ENCODE results near the gene DAPK1.

The DAPK1 gene

GRCh38 chr9:87549791-87550190 is 52.1 kb downstream of the DAPK1 start:
- Histone ChIP-seq H3K4me3 (ENCODE audit: low read length) (no peak overlapping the region), H3K27me3 (ENCODE audit: control insufficient read depth, insufficient read depth, low read length) (no peaks in the 10 kb centered on the region), H3K9ac (ENCODE audit: low read length) (no peak overlapping the region), H3K36me3 (ENCODE audit: control insufficient read depth, low read depth, low read length) (no peaks in the 10 kb centered on the region), H3K9me3 (ENCODE audit: control insufficient read depth, low read depth, low read length) (no peaks in the 10 kb centered on the region), H3K27ac (ENCODE audit: low read length) (no peak overlapping the region), H3K4me1 (ENCODE audit: control insufficient read depth, low read depth, low read length) (no peaks in the 10 kb centered on the region)

GRCh38 chr9:87550253-87550954 is 52.7 kb downstream of the DAPK1 start:
- Histone ChIP-seq H3K27me3 (ENCODE audit: control insufficient read depth, insufficient read depth, low read length) (no peaks in the 10 kb centered on the region), H3K36me3 (ENCODE audit: control insufficient read depth, low read depth, low read length) (no peaks in the 10 kb centered on the region), H3K9ac (ENCODE audit: low read length) (no peak overlapping the region), H3K27ac (ENCODE audit: low read length) (no peak overlapping the region), H3K4me3 (ENCODE audit: low read length) (no peak overlapping the region), H3K4me1 (ENCODE audit: control insufficient read depth, low read depth, low read length) (no peaks in the 10 kb centered on the region), H3K9me3 (ENCODE audit: control insufficient read depth, low read depth, low read length) (no peaks in the 10 kb centered on the region)

- Histone ChIP-seq H3K27ac (ENCODE audit: low read length) (no peak overlapping the region), H3K9me3 (ENCODE audit: control insufficient read depth, low read depth, low read length) (no peaks in the 10 kb centered on the region), H3K4me1 (ENCODE audit: control insufficient read depth, low read depth, low read length) (no peaks in the 10 kb centered on the region), H3K36me3 (ENCODE audit: control insufficient read depth, low read depth, low read length) (no peaks in the 10 kb centered on the region), H3K27me3 (ENCODE audit: control insufficient read depth, insufficient read depth, low read length) (no peaks in the 10 kb centered on the region), H3K9ac (ENCODE audit: low read length) (no peak overlapping the region), H3K4me3 (ENCODE audit: low read length) (no peak overlapping the region)
These were observed 54.1 kb downstream of the DAPK1 start for GRCh38 chr9:87551772-87552217.

- H3K4me1 ChIP-seq (ENCODE audit: control insufficient read depth, low read depth, low read length): no peaks in the 10 kb centered on the region
- no peaks in the 10 kb centered on the region for H3K9me3 ChIP-seq (ENCODE audit: control insufficient read depth, low read depth, low read length)
- H3K4me3 ChIP-seq (ENCODE audit: low read length): no peak overlapping the region
- H3K9ac ChIP-seq (ENCODE audit: low read length): no peak overlapping the region
- H3K36me3 ChIP-seq (ENCODE audit: control insufficient read depth, low read depth, low read length): no peaks in the 10 kb centered on the region
- H3K27me3 ChIP-seq (ENCODE audit: control insufficient read depth, insufficient read depth, low read length): no peaks in the 10 kb centered on the region
- H3K27ac ChIP-seq (ENCODE audit: low read length): no peak overlapping the region
These were observed 56.7 kb downstream of the DAPK1 start for GRCh38 chr9:87554171-87554910.

- no peak overlapping the region for H3K9ac ChIP-seq (ENCODE audit: low read length)
- H3K27ac ChIP-seq (ENCODE audit: low read length): no peak overlapping the region
- no peaks in the 10 kb centered on the region for H3K36me3 ChIP-seq (ENCODE audit: control insufficient read depth, low read depth, low read length)
These were observed 57.3 kb downstream of the DAPK1 start for GRCh38 chr9:87554976-87555375.

GRCh38 chr9:87556039-87556438 is 58.4 kb downstream of the DAPK1 start:
- no peak overlapping the region for H3K4me3 ChIP-seq (ENCODE audit: low read length)
- no peak overlapping the region for H3K27ac ChIP-seq (ENCODE audit: low read length)
- no peaks in the 10 kb centered on the region for H3K9me3 ChIP-seq (ENCODE audit: control insufficient read depth, low read depth, low read length)
- H3K4me1 ChIP-seq (ENCODE audit: control insufficient read depth, low read depth, low read length): no peaks in the 10 kb centered on the region
- H3K9ac ChIP-seq (ENCODE audit: low read length): no peak overlapping the region
- no peaks in the 10 kb centered on the region for H3K36me3 ChIP-seq (ENCODE audit: control insufficient read depth, low read depth, low read length)
- H3K27me3 ChIP-seq (ENCODE audit: control insufficient read depth, insufficient read depth, low read length): no peaks in the 10 kb centered on the region

More at GRCh38 chr9:87554976-87555375, 57.3 kb downstream of the DAPK1 start:
- Histone ChIP-seq H3K27me3 (ENCODE audit: control insufficient read depth, insufficient read depth, low read length) (no peaks in the 10 kb centered on the region), H3K9me3 (ENCODE audit: control insufficient read depth, low read depth, low read length) (no peaks in the 10 kb centered on the region), H3K4me1 (ENCODE audit: control insufficient read depth, low read depth, low read length) (no peaks in the 10 kb centered on the region), H3K4me3 (ENCODE audit: low read length) (no peak overlapping the region)

- no peaks in the 10 kb centered on the region for H3K27me3 ChIP-seq (ENCODE audit: control insufficient read depth, insufficient read depth, low read length)
- no peaks in the 10 kb centered on the region for H3K4me1 ChIP-seq (ENCODE audit: control insufficient read depth, low read depth, low read length)
- H3K27ac ChIP-seq (ENCODE audit: low read length): no peak overlapping the region
- H3K4me3 ChIP-seq (ENCODE audit: low read length): no peak overlapping the region
- no peaks in the 10 kb centered on the region for H3K9me3 ChIP-seq (ENCODE audit: control insufficient read depth, low read depth, low read length)
- no peaks in the 10 kb centered on the region for H3K36me3 ChIP-seq (ENCODE audit: control insufficient read depth, low read depth, low read length)
- H3K9ac ChIP-seq (ENCODE audit: low read length): no peak overlapping the region
These were observed 59.2 kb downstream of the DAPK1 start for GRCh38 chr9:87556821-87557220.

- no peaks in the 10 kb centered on the region for H3K36me3 ChIP-seq (ENCODE audit: control insufficient read depth, low read depth, low read length)
These were observed 60.3 kb downstream of the DAPK1 start for GRCh38 chr9:87557996-87558395.

GRCh38 chr9:87558606-87559190 is 61.0 kb downstream of the DAPK1 start:
- no peaks in the 10 kb centered on the region for H3K36me3 ChIP-seq (ENCODE audit: control insufficient read depth, low read depth, low read length)
- no peaks in the 10 kb centered on the region for H3K4me1 ChIP-seq (ENCODE audit: control insufficient read depth, low read depth, low read length)
- no peak overlapping the region for H3K9ac ChIP-seq (ENCODE audit: low read length)
- no peak overlapping the region for H3K27ac ChIP-seq (ENCODE audit: low read length)
- H3K9me3 ChIP-seq (ENCODE audit: control insufficient read depth, low read depth, low read length): no peaks in the 10 kb centered on the region
- no peaks in the 10 kb centered on the region for H3K27me3 ChIP-seq (ENCODE audit: control insufficient read depth, insufficient read depth, low read length)
- H3K4me3 ChIP-seq (ENCODE audit: low read length): no peak overlapping the region

More at GRCh38 chr9:87557996-87558395, 60.3 kb downstream of the DAPK1 start:
- Histone ChIP-seq H3K4me1 (ENCODE audit: control insufficient read depth, low read depth, low read length) (no peaks in the 10 kb centered on the region), H3K9ac (ENCODE audit: low read length) (no peak overlapping the region), H3K27ac (ENCODE audit: low read length) (no peak overlapping the region), H3K27me3 (ENCODE audit: control insufficient read depth, insufficient read depth, low read length) (no peaks in the 10 kb centered on the region), H3K9me3 (ENCODE audit: control insufficient read depth, low read depth, low read length) (no peaks in the 10 kb centered on the region), H3K4me3 (ENCODE audit: low read length) (no peak overlapping the region)

GRCh38 chr9:87562062-87562461 is 64.4 kb downstream of the DAPK1 start:
- no peaks in the 10 kb centered on the region for H3K27me3 ChIP-seq (ENCODE audit: control insufficient read depth, insufficient read depth, low read length)
- H3K27ac ChIP-seq (ENCODE audit: low read length): no peak overlapping the region
- H3K9ac ChIP-seq (ENCODE audit: low read length): no peak overlapping the region
- no peak overlapping the region for H3K4me3 ChIP-seq (ENCODE audit: low read length)
- H3K9me3 ChIP-seq (ENCODE audit: control insufficient read depth, low read depth, low read length): no peaks in the 10 kb centered on the region
- no peaks in the 10 kb centered on the region for H3K36me3 ChIP-seq (ENCODE audit: control insufficient read depth, low read depth, low read length)
- H3K4me1 ChIP-seq (ENCODE audit: control insufficient read depth, low read depth, low read length): peaks cover 9% of the 10 kb centered on the region

GRCh38 chr9:87562530-87563170 is 65.0 kb downstream of the DAPK1 start:
- H3K36me3 ChIP-seq (ENCODE audit: control insufficient read depth, low read depth, low read length): no peaks in the 10 kb centered on the region
- no peak overlapping the region for H3K27ac ChIP-seq (ENCODE audit: low read length)
- H3K9ac ChIP-seq (ENCODE audit: low read length): no peak overlapping the region
- no peaks in the 10 kb centered on the region for H3K9me3 ChIP-seq (ENCODE audit: control insufficient read depth, low read depth, low read length)
- peaks cover 15% of the 10 kb centered on the region for H3K4me1 ChIP-seq (ENCODE audit: control insufficient read depth, low read depth, low read length)
- no peak overlapping the region for H3K4me3 ChIP-seq (ENCODE audit: low read length)
- no peaks in the 10 kb centered on the region for H3K27me3 ChIP-seq (ENCODE audit: control insufficient read depth, insufficient read depth, low read length)
